NCI-H2029 (cell line): ENCODE data around the gene PSG6.
A peak's percentile ranks its signal among the peaks of the same experiment; 100 is the strongest.
"Not testable (repeated sequence)": the region's sequence is repeated elsewhere in the genome, so short reads cannot be mapped to it uniquely, and the experiment has no call there.

Experiments
- DNase-seq: peaks from one replicate; lab custom pipeline; 2025; lab: John Stamatoyannopoulos, UW

Gene PSG6

DNA sequence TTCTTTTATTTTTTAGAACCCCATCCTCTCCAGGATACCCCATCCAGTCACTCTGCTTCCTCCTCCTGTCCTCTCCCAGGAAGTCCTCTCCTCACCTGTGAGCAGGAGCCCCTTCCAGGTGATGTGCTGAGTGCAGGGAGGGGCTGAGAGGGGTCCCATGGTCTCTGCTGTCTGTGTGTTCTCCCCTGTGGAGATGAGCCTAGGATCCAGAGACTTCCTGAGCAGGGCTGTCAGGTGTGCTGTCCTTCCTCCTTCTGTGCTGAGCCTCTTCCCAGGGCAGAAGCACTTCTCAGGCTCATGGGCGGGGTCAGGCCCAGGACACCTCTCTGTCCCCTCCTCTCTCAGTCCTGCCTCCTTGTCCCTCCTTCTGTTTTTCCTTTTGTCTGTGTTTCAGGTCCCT lies at the start of gene PSG6:
Gene PSG6 (minus strand): TSS at position 261 of the 400 bp plus-strand sequence. CDS start 102 bp downstream, at position 159.
- DNase-seq: not testable (repeated sequence)

DNA sequence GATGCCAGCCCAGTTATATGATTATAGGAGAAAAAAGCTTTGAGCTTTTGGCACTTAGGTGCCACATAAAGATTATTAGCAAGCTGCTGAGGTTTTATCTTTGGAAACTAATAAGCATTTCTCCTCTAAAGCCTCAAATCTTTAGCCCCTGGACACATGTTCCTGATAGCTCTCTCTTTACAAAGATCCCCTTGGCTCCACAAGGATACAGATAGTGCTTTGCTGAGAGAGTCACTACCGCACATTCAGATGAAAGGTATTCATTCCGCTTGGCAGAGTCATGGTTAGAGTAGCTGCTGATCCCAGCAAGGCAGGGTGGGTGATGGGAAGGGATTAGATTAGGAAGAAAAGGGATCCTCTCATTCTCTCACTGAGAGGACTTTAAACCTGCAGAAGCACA lies 47.5 kb upstream of the PSG6 start:
- DNase-seq: no peak

DNA sequence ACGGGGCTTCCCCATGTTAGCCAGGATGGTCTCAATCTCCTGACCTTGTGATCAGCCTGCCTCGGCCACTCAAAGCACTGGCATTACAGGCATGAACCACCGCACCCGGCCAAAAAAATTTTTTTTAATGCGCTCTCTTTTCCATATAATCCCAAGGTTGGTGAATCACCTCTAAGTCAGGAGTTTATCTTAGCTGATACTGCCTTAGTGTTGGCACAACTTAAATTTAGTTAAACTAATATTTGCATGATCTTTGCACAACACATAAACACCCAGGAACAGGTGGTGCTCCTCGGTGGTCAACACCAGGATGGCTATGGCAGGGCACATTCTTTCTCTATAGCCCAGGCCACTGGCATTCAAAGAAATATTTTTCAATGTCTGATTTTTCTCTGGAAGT lies 43.4 kb upstream of the PSG6 start:
- no peak for DNase-seq

DNA sequence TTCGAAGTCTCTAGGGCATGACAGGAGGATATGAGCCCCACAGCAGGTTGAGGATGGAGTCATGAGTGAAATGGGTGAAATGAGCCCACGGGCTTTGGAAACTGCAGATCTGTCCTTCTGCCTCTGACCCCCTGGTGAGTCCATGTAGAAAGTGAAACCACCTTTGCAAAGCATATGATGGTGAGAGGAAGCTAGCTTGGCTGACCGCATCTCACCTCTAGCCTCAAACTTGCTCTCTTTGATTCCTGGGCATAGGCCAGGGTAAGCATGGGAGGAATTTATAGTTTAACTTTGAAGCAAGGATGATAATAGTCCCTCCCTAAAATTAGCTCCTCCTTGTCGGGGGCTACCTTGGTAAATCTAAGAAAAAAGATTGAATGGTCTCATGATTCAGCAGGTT lies 34.4 kb upstream of the PSG6 start:
- DNase-seq: not testable (repeated sequence)

DNA sequence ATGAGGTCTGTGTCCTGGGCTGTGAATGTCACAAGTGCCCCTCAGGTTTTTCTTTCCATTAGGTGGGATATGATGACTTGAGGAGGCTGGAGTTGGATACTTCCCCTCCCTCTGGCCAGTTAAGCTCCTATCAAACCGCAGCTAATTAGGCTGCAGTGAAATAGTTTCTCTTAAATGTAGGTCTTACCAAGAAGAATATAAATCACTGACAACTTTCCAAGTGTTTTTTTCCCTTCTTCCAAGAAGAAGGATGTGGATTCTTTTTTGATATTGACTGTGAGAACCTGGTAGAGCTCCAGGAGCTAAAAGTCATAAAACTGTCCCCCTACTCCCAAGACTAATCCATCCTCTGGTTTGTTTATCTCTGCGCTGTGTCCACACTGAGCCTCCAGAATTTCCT lies 33.8 kb upstream of the PSG6 start:
- DNase-seq: not testable (repeated sequence)

DNA sequence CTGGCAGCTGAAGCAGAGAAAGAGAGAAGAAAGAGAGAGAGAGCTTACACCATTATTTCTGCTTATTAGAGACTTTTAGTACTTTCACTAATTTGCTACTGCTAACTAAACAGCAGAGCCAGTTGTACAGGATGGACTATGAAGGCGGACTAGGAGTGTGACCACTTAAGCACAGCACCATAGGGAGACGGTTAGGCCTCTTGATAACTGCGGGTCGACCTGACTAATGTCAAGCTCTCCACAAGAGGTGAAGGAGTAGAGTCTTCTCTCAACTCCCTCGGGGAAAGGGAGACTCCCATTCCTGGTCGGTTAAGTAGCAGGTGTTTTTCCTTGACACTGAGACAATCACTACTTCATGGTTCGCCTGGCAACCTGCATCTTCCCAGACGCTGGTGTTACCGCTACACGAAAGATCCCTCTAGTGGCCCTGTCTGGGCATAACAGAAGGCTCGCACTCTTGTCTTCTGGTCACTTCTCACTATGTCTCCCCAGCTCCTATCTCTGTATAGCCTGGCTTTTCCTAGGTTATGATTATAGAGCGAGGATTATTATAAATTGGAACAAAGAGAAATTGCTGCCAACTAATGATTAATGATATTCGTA lies 24.6 kb upstream of the PSG6 start:
- no peak for DNase-seq

DNA sequence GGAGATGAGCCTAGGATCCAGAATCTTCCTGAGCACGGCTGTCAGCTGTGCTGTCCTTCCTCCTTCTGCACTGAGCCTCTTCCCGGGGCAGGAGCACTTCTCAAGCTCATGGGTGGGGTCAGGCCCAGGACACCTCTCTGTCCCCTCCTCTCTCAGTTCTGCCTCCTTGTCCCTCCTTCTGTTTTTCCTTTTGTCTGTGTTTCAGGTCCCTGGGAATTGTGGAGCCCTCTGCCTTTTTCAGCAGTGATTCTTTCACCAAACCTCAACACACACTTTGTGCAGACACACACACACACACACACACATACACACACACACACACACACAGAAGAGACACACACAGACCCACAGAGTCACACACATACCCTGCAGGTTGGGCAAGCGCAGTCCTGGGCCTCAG lies 19.4 kb upstream of the PSG6 start, which contains the start of gene PSG7:
Gene PSG7 (minus strand): TSS at position 101 of the 400 bp plus-strand sequence. CDS start 131 bp downstream, outside the sequence.
- not testable (repeated sequence) for DNase-seq

DNA sequence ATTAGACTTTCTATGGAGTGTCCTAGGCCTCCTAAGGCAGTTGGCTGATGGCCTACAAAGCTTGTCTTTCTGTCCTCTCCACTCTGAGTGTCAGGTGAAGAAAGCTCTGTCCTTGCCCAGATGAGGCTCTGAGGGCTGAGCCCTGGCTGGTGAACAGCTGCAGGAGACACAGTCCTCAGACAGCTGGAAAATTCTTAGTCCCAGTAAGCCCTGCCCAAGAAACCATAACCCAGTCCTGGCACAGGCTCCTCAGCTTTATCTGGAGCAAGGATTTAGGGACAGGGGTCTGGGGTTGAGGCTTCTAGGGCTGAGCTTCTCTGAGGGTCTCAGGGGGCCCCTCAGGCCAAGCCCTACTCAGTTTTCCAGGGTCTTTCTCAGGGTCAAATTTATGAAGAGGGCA lies 17.0 kb upstream of the PSG6 start:
- DNase-seq: not testable (repeated sequence)

DNA sequence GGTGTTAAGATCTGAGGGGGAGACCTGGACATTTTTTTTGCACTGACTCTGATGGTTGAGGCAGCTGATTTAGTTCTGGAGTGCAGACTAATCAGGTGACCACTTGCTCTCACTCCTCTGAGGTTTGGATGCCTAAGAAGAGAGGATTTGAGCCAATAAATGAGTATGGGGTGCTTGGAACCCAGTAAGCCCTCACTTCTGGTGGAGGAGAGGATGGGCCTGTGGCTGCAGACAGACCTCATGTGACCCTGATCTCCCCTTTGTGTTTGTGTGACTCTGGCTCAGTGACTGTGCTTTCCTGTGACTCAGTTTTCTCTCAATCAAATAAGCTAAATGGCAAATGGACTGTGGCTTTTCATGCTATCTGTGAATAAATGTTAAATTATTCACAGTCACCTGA lies 16.5 kb upstream of the PSG6 start:
- DNase-seq: not testable (repeated sequence)

DNA sequence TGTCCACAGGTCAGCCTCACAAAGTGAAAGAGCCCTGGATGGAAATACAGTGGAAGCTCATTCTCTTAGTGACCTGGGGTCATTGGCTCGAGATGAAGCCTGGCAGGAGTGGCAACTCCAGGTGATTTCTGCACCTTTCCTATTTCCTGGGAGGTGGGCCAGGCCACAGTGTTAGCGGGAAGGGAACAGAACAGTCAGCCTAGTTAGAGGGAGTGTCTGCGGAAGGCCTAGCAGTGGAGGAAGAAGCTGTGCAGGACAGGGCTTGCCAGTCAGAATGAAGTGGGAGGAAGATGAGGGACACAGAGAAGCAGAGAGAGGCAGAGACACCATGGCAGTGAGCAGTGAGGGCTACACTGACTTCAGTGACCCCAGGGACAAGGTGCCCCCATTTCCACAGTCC lies 15.7 kb upstream of the PSG6 start:
- DNase-seq: not testable (repeated sequence)

DNA sequence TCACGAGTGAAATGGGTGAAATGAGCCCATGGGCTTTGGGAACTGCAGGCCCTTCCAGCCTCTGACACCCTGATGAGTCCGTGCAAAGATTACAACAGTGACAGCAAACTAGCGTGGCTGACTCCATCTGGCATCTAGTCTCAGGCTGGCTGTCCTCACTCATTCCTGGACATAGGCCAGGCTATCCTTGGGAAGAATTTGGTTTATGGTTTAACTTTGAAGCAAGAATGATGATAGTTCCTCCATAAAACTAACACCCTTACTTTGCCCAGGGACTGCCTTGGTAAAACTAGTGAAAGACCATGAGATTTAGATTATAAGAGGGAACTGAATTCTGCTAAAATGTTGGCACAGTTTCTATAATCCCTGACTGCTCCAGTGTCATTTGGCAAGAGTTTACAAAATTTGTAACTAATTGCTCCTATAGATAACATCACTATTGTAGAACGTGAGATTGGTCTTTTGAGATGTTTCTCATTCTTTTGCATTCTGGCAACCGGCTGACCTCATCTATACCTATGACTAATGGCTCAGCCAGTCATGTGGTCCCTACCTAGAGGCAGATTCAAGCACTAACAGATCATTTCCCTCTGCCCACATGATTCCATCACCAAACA lies 14.9 kb upstream of the PSG6 start:
- not testable (repeated sequence) for DNase-seq

DNA sequence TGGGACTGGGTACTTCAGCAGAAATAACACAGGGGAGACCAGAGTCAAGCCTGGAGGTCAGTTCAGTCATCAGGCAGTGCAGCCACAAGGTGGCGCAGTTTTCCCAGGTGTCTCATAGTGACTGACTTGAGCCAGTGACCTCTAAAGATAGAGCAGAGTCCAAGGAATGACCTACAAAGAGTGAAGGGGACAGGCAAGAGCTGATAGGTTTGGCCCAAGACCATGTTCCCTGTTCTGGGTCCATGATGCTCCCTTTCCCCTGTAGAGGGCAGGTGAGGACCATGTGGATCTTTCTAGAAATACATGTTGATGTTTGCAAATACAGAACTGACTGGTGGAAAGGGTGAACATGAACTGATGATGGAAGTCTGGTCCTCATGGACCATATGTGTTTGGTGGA lies 12.5 kb upstream of the PSG6 start:
- DNase-seq: not testable (repeated sequence)

DNA sequence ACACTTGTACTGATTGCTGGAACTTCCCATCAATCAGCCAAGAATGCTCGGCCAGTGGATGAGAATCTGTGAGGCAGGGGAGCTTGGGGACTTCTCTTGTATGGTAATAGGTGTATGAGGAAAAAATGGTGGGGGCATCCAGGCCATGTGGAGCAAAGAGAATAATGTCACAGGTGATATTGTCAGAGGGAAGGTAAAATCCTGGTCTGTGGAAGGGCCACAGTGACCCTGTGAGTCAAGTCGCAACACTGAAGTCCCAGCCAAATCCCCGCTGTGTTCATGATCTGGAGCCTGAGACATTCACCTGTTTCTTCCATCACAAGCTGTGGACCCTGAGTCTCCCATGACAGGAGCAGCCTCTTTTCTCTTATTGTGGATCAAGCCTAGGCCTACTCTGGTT lies 11.2 kb upstream of the PSG6 start:
- DNase-seq: no peak

DNA sequence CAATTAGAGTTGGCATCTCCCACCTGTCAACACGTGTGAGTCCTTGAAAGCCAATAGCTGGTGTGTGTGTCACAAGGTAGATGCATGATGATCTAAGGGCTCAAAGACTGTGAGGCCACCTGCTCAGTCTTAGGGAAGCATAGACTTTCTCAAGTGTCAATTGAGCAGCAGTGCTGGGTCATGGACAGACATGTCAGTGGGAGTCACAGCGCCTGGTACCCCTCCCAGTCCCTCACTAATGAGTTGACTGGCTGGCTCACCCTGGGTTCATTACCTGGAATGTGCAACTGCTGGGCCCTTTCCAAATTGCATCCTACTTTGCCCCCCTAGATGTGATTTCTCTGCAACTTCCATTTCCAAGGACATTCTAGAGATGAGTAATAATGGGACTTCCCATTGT lies 9.1 kb upstream of the PSG6 start:
- no peak for DNase-seq

DNA sequence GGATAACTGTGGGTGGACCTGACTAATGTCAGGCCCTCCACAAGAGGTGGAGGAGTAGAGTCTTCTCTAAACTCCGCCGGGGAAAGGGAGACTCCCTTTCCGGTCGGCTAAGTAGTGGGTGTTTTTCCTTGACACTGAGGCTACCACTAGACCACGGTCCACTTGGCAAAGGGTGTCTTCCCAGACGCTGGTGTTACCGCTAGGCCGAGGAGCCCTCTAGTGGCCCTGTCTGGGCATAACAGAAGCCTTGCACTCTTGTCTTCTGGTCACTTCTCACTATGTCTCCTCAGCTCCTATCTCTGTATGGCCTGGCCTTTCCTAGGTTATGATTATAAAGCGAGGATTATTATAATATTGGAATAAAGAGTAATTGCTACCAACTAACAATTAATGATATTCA lies 5.4 kb upstream of the PSG6 start:
- DNase-seq: peak; percentile 17

DNA sequence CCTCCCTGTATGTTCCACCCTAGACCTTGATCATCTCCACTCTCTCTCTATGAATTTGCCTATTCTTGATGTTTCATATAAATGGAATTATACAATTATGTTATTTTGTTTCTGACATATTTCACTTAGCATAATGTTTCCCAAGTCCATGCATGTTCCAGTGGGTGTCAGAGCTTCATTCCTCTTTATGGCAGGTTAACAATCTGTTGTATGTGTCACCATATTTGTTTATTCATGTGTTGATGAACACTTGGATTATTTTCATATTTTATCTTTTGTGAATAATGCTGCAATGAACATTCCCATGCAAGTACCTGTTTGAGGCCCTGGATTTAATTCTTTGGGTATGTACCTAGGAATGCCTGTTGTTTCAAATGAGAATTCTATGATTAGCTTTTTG lies 3.3 kb upstream of the PSG6 start:
- DNase-seq: not testable (repeated sequence)

DNA sequence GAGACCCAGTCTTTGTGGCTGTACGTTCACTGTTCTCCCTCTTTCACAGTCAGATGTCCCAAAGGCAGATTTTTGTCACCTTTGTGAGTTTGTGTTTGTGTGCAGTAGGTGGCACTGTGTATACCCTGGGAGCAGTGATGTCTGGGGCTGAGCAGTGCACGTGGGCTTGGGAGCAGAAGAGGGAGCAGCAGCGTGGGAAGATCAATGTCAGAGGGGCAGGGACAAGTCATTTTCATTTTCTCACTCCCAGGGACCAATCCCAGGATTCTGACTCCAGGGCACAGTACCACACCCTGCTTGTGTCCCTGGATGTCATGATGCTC lies 2.0 kb upstream of the PSG6 start:
- no peak for DNase-seq

DNA sequence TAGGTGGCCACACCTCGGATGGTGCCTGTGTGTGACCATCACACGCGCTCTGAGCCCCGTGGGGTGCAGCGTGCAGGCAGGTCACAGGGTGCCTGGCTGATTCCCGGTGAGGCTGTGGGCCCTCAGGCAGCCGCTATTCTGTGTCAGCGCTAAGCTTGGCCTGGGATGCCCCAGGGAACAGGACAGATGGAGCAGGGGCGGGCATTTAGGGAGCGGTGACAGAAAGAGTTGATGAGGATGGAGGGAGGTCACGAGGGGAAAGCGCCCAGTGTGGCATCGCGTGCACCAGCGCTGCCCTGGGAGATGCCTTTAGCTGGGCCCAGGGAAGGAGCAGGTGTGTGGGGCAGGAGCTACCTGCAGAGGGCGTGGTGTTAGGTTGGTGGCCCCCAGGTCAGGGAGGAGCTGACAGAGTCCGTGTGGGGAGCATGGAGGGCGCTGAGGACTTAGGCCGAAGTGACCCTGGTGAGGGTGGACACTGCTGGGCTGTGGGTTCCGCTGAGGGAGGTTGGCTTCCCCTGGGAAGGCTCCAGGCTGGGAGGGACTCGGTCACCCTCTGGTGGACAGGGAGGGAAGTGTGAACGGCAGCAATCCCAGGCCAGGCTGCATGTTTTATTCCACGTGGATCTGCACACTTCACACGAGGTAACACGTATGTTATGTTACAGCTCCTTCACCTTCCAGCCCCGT lies 1.5 kb upstream of the PSG6 start:
- DNase-seq: not testable (repeated sequence)

DNA sequence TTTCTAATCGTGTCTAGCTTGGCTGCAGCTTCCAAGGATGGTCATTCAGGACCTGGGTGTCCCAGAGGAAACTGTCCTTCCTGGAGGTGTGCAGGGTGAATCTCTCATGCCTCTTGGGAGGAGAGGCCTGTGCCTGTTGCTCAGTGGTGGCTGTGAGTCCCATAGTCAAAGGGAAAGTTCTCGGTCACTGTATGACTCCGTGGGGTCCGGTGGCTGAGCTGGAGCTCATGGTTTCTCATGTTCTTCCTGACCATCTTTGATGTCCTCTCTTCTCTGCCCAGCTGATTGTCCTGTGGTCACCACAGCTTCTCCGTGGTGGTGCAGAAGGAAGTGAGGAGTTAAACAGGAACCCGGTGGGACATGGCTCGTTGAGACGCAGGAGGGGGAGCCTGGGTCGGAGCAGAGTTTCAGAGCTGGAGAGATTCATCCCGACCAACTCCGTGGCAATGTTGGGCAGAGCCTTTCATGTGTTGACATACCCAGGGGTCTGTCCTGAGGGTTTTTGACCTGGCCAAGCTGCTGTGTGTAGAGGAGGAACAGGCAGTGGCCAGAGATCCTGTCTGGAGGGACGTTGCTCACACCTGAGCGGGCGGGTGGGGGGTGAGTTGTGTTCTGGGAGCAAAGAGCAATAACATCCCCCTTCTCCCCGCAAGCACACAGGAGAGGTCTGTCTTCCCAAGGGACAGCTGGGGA lies 829 bp upstream of the PSG6 start:
- not testable (repeated sequence) for DNase-seq

DNA sequence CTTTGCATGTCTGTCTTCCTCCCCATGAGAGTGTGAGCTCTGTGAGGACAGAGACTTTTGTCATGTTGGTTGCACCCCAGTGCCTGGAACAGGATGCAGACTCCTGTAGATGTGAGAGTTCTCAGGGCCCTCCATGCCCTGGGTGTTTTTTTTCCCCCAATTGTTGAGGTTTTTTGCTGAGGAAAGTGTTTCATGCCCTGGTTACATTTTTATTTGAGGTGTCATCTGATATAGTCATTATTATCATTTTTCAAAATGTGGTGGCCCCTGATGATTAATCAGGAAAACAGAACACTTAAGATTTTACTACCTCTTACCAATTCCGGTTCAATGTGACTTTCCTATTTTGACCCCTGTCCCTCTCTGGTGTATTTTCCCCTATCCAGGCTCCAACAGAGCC lies 763 bp downstream of the PSG6 start:
- DNase-seq: not testable (repeated sequence)

DNA sequence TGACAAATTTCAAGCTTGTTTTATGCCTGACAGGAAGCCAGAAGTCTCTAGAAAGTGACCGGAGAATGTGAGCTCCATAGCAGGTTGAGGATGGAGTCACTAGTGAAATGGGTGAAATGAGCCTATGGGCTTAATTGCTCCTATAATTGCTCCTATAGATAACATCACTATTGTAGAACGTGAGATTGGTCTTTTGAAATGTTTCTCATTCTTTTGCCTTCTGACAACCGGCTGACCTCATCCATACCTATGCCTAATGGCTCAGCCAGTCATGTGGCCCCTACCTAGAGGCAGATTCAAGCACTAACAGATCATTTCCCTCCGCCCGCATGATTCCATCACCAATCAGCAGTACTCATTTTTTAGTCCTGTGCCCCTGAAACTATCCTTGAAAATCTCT lies 4.2 kb downstream of the PSG6 start:
- DNase-seq: not testable (repeated sequence)

DNA sequence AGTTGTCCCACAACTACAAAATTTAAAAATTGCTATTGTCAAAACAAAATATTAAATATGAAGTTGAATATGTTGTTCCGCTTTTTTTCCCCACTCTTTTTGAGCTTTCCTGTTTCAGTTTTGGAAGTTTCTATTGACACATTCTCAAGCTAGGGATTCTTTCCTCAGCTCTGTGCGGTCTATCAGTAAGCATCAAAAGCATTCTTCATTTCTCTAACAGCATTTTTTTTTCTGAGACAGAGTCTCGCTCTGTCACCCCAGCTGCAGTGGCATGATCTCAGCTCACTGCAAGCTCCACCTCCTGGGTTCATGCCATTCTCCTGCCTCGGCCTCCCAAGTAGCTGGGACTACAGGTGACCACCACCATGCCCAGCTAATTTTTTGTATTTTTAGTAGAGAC lies 4.8 kb downstream of the PSG6 start:
- not testable (repeated sequence) for DNase-seq

DNA sequence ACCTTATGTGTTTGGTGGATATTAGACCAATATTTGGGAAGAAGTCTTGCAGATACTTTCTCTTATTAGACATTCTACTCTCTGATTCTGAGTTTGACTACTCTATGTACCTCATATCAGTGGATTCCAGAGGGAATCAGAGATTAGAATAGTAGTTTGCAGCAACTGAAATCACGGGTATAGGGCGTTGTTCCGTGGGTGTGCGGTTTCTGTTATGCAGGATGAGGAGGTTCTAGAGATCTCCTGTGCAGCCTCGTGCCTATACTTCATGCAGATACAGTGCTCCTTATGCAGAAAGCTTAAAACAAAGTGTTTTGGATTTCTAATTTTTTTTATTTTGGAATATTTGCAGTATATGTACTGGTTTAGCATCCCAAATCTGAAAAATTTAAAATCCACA lies 6.0 kb downstream of the PSG6 start:
- DNase-seq: not testable (repeated sequence)
